ENCODE measurements around the gene RELT.

The RELT gene

GRCh38 chr11:73390601-73391565 lies 14.7 kb downstream of the RELT start:
- H3K4me3 ChIP-seq (ENCODE audit: low read depth, low read length): no peak overlapping the region

- H3K4me3 ChIP-seq (ENCODE audit: low read depth, low read length): no peak overlapping the region
Measured at GRCh38 chr11:73391665-73392064, 15.5 kb downstream of the RELT start.

- H3K4me3 ChIP-seq (ENCODE audit: low read depth, low read length): no peak overlapping the region
Measured at GRCh38 chr11:73392108-73393010, 16.2 kb downstream of the RELT start.

GRCh38 chr11:73393011-73393380 lies 16.8 kb downstream of the RELT start:
- H3K4me3 ChIP-seq (ENCODE audit: low read depth, low read length): no peak overlapping the region

GRCh38 chr11:73393479-73394415 lies 17.5 kb downstream of the RELT start:
- no peak overlapping the region for H3K4me3 ChIP-seq (ENCODE audit: low read depth, low read length)

- no peak overlapping the region for H3K4me3 ChIP-seq (ENCODE audit: low read depth, low read length)
Measured at GRCh38 chr11:73394416-73395296, 18.5 kb downstream of the RELT start.

GRCh38 chr11:73395297-73396208 lies 19.4 kb downstream of the RELT start:
- H3K4me3 ChIP-seq (ENCODE audit: low read depth, low read length): no peak overlapping the region

- no peak overlapping the region for H3K4me3 ChIP-seq (ENCODE audit: low read depth, low read length)
Measured at GRCh38 chr11:73396251-73396930, 20.2 kb downstream of the RELT start.

- no peak overlapping the region for H3K4me3 ChIP-seq (ENCODE audit: low read depth, low read length)
Measured at GRCh38 chr11:73396985-73397384, 20.8 kb downstream of the RELT start.

- no peak overlapping the region for H3K4me3 ChIP-seq (ENCODE audit: low read depth, low read length)
Measured at GRCh38 chr11:73397468-73398131, 21.4 kb downstream of the RELT start.

- no peak overlapping the region for H3K4me3 ChIP-seq (ENCODE audit: low read depth, low read length)
Measured at GRCh38 chr11:73398132-73398526, 21.9 kb downstream of the RELT start.

GRCh38 chr11:73398721-73399120 lies 22.5 kb downstream of the RELT start:
- H3K4me3 ChIP-seq (ENCODE audit: low read depth, low read length): no peak overlapping the region

GRCh38 chr11:73399159-73399590 lies 23.0 kb downstream of the RELT start:
- no peak overlapping the region for H3K4me3 ChIP-seq (ENCODE audit: low read depth, low read length)

- H3K4me3 ChIP-seq (ENCODE audit: low read depth, low read length): no peak overlapping the region
Measured at GRCh38 chr11:73399636-73400035, 23.4 kb downstream of the RELT start.

GRCh38 chr11:73400293-73400692 lies 24.1 kb downstream of the RELT start:
- no peak overlapping the region for H3K4me3 ChIP-seq (ENCODE audit: low read depth, low read length)

- H3K4me3 ChIP-seq (ENCODE audit: low read depth, low read length): no peak overlapping the region
Measured at GRCh38 chr11:73401217-73401923, 25.2 kb downstream of the RELT start.

All from iPS-11a (cell line).